OCI-LY7 (cell line): ENCODE data around the gene C1orf115.

Source experiments
- EZH2phosphoT487 ChIP-seq: fragments of 200-600 bp; sonication (generic); IDR thresholded peaks from 2 replicates; pipeline ENCODE4 v1.6.1; 2018; ENCODE audit warnings: low read depth, borderline replicate concordance, mild to moderate bottlenecking, mixed run types, antibody characterized with exemption, low read length, moderate library complexity, mixed read lengths
- TF ChIP-seq, protein P1 (sequence below): fragments of 200-600 bp; sonication (generic); conservative IDR thresholded peaks from 2 replicates; pipeline ENCODE4 v1.5.1; 2014; ENCODE audit warnings: mild to moderate bottlenecking, antibody characterized with exemption, low read length, moderate library complexity, mixed read lengths

DNA sequence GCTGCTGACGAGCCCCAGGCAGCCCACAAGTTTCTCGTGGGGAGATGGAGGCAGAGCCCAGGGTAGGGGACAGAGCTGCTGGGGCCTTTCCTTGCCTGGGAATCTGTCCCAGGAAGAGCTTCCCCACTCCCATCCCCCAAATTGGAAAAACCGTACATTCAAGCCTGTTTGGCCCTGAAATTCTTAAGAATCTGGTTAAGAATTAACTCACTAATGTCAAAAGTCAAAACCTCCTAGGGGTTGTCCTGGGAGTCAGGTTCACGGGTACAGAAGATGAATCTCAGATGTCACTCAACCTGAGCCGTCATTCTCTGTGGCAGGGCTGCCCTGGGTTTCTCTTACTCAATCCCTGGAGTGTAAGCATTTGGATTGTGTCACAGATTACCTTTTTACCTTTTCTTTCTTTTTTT, 8.4 kb downstream of the C1orf115 start:
- TF ChIP-seq, protein P1, sequence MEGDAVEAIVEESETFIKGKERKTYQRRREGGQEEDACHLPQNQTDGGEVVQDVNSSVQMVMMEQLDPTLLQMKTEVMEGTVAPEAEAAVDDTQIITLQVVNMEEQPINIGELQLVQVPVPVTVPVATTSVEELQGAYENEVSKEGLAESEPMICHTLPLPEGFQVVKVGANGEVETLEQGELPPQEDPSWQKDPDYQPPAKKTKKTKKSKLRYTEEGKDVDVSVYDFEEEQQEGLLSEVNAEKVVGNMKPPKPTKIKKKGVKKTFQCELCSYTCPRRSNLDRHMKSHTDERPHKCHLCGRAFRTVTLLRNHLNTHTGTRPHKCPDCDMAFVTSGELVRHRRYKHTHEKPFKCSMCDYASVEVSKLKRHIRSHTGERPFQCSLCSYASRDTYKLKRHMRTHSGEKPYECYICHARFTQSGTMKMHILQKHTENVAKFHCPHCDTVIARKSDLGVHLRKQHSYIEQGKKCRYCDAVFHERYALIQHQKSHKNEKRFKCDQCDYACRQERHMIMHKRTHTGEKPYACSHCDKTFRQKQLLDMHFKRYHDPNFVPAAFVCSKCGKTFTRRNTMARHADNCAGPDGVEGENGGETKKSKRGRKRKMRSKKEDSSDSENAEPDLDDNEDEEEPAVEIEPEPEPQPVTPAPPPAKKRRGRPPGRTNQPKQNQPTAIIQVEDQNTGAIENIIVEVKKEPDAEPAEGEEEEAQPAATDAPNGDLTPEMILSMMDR = no peak
- no peak for TF ChIP-seq EZH2phosphoT487
